Activated naive CD8-positive, alpha-beta T cell treated with anti-CD3 and anti-CD28 coated beads, Interleukin-2, amount 50 U/mL, for 24 hours (primary cell): ENCODE data around the gene CSNK1D.
A peak's percentile ranks its signal among the peaks of the same experiment; 100 is the strongest.

Experiments
- ATAC-seq: fragments of 150-1000 bp; cut with Tn5 transposase; one replicate; pipeline ENCODE4 v1.10.0; 2021
- DNase-seq: peaks from one replicate; pipeline ENCODE4 v3.0.0; 2021
- H3K27ac Mint-ChIP-seq: one replicate; pipeline ENCODE4 v1.8.0; 2021; ENCODE audit warnings: mild to moderate bottlenecking, mixed read lengths
- H3K27me3 Mint-ChIP-seq: one replicate; pipeline ENCODE4 v1.8.0; 2021; ENCODE audit warnings: mixed read lengths
- H3K36me3 Mint-ChIP-seq: one replicate; pipeline ENCODE4 v1.8.0; 2021; ENCODE audit warnings: low read depth, mixed read lengths
- H3K4me1 Mint-ChIP-seq: one replicate; pipeline ENCODE4 v1.8.0; 2021; ENCODE audit warnings: mixed read lengths
- H3K4me3 Mint-ChIP-seq: one replicate; pipeline ENCODE4 v1.8.0; 2021; ENCODE audit warnings: mild to moderate bottlenecking, moderate library complexity, mixed read lengths
- H3K9me3 Mint-ChIP-seq: one replicate; pipeline ENCODE4 v1.8.0; 2021; ENCODE audit warnings: mixed read lengths

The CSNK1D gene

GRCh38 chr17:82314727-82315605 is 41.5 kb upstream of the CSNK1D start:
- H3K27ac Mint-ChIP-seq, result peak overlapping the region; percentile 96
- H3K9me3 Mint-ChIP-seq, result no peaks in the 10 kb centered on the region
- H3K27me3 Mint-ChIP-seq, result no peaks in the 10 kb centered on the region
- H3K36me3 Mint-ChIP-seq, result peaks cover 16% of the 10 kb centered on the region
- peaks cover 11% of the 10 kb centered on the region for H3K4me1 Mint-ChIP-seq
- ATAC-seq (no peak), DNase-seq (no peak)
- peak overlapping the region; percentile 96 for H3K4me3 Mint-ChIP-seq

GRCh38 chr17:82314012-82314726 is 40.7 kb upstream of the CSNK1D start:
- Mint-ChIP-seq H3K36me3 (peaks cover 16% of the 10 kb centered on the region), H3K27ac (peak overlapping the region; percentile 42), H3K9me3 (no peaks in the 10 kb centered on the region), H3K27me3 (no peaks in the 10 kb centered on the region), H3K4me3 (peak overlapping the region; percentile 42), H3K4me1 (peaks cover 11% of the 10 kb centered on the region)
- ATAC-seq (no peak), DNase-seq (no peak)

- Mint-ChIP-seq H3K27me3 (no peaks in the 10 kb centered on the region), H3K9me3 (no peaks in the 10 kb centered on the region), H3K36me3 (peaks cover 16% of the 10 kb centered on the region), H3K4me1 (peaks cover 11% of the 10 kb centered on the region), H3K4me3 (peak overlapping the region; percentile 42), H3K27ac (peak overlapping the region; percentile 47)
- ATAC-seq (no peak), DNase-seq (no peak)
These were observed 39.9 kb upstream of the CSNK1D start for GRCh38 chr17:82313195-82314011.

GRCh38 chr17:82311971-82312370 is 38.5 kb upstream of the CSNK1D start:
- Mint-ChIP-seq H3K27ac (no peak overlapping the region), H3K27me3 (no peaks in the 10 kb centered on the region), H3K4me3 (no peak overlapping the region), H3K9me3 (no peaks in the 10 kb centered on the region), H3K36me3 (peaks cover 16% of the 10 kb centered on the region), H3K4me1 (peaks cover 14% of the 10 kb centered on the region)
- DNase-seq (no peak), ATAC-seq (no peak)

- Mint-ChIP-seq H3K27me3 (no peaks in the 10 kb centered on the region), H3K27ac (no peak overlapping the region), H3K4me3 (no peak overlapping the region), H3K4me1 (peaks cover 25% of the 10 kb centered on the region), H3K36me3 (peaks cover 13% of the 10 kb centered on the region), H3K9me3 (no peaks in the 10 kb centered on the region)
- DNase-seq, result no peak
- ATAC-seq, result no peak
These were observed 37.4 kb upstream of the CSNK1D start for GRCh38 chr17:82310877-82311276.

- Mint-ChIP-seq H3K4me1 (peaks cover 31% of the 10 kb centered on the region), H3K27ac (no peak overlapping the region), H3K36me3 (peaks cover 8% of the 10 kb centered on the region), H3K9me3 (no peaks in the 10 kb centered on the region), H3K27me3 (no peaks in the 10 kb centered on the region), H3K4me3 (no peak overlapping the region)
- no peak for DNase-seq
- no peak for ATAC-seq
These were observed 36.4 kb upstream of the CSNK1D start for GRCh38 chr17:82309656-82310570.

- peaks cover 59% of the 10 kb centered on the region for H3K4me1 Mint-ChIP-seq
- no peak for ATAC-seq
- DNase-seq, result no peak
- no peak overlapping the region for H3K4me3 Mint-ChIP-seq
- H3K27me3 Mint-ChIP-seq, result no peaks in the 10 kb centered on the region
- H3K36me3 Mint-ChIP-seq, result no peaks in the 10 kb centered on the region
- H3K27ac Mint-ChIP-seq, result peak overlapping the region; percentile 82
- H3K9me3 Mint-ChIP-seq, result no peaks in the 10 kb centered on the region
These were observed 32.3 kb upstream of the CSNK1D start for GRCh38 chr17:82305727-82306300.

- Mint-ChIP-seq H3K9me3 (no peaks in the 10 kb centered on the region), H3K4me1 (peaks cover 67% of the 10 kb centered on the region), H3K36me3 (no peaks in the 10 kb centered on the region), H3K27ac (peak overlapping the region; percentile 82), H3K27me3 (no peaks in the 10 kb centered on the region), H3K4me3 (no peak overlapping the region)
- ATAC-seq (no peak), DNase-seq (no peak)
These were observed 31.6 kb upstream of the CSNK1D start for GRCh38 chr17:82304826-82305726.

- no peak for ATAC-seq
- no peak for DNase-seq
- H3K4me3 Mint-ChIP-seq, result no peak overlapping the region
- no peaks in the 10 kb centered on the region for H3K27me3 Mint-ChIP-seq
- H3K27ac Mint-ChIP-seq, result no peak overlapping the region
- H3K4me1 Mint-ChIP-seq, result peaks cover 76% of the 10 kb centered on the region
- no peaks in the 10 kb centered on the region for H3K9me3 Mint-ChIP-seq
- H3K36me3 Mint-ChIP-seq, result no peaks in the 10 kb centered on the region
These were observed 30.7 kb upstream of the CSNK1D start for GRCh38 chr17:82303944-82304808.

- Mint-ChIP-seq H3K36me3 (no peaks in the 10 kb centered on the region), H3K27me3 (no peaks in the 10 kb centered on the region)
These were observed 29.8 kb upstream of the CSNK1D start for GRCh38 chr17:82302991-82303943.

GRCh38 chr17:82302568-82302963 is 29.1 kb upstream of the CSNK1D start:
- no peak for ATAC-seq
- Mint-ChIP-seq H3K9me3 (no peaks in the 10 kb centered on the region), H3K27me3 (peaks cover 2% of the 10 kb centered on the region), H3K27ac (peak overlapping the region; percentile 82), H3K4me3 (peak overlapping the region; percentile 73), H3K4me1 (peaks cover 87% of the 10 kb centered on the region), H3K36me3 (no peaks in the 10 kb centered on the region)
- DNase-seq, result no peak

More at GRCh38 chr17:82302991-82303943, 29.8 kb upstream of the CSNK1D start:
- H3K9me3 Mint-ChIP-seq, result no peaks in the 10 kb centered on the region
- peak overlapping the region; percentile 73 for H3K4me3 Mint-ChIP-seq
- H3K4me1 Mint-ChIP-seq, result peaks cover 85% of the 10 kb centered on the region
- ATAC-seq (no peak), DNase-seq (no peak)
- H3K27ac Mint-ChIP-seq, result peak overlapping the region; percentile 46
